ENCODE data around the gene TXNDC11.

TXNDC11 gene

GRCh38 chr16:11687601-11688519 lies 54.8 kb downstream of the TXNDC11 start:
- DNase-seq: no peak

- DNase-seq: no peak
Observed at GRCh38 chr16:11686713-11687380, 55.8 kb downstream of the TXNDC11 start.

- DNase-seq: no peak
Observed at GRCh38 chr16:11685844-11686618, 56.6 kb downstream of the TXNDC11 start.

GRCh38 chr16:11684231-11685025 lies 58.2 kb downstream of the TXNDC11 start:
- DNase-seq: no peak

- no peak for DNase-seq
Observed at GRCh38 chr16:11683145-11683544, 59.5 kb downstream of the TXNDC11 start.

GRCh38 chr16:11682655-11683096 lies 60.0 kb downstream of the TXNDC11 start:
- DNase-seq: no peak

- DNase-seq: no peak
Observed at GRCh38 chr16:11681976-11682654, 60.5 kb downstream of the TXNDC11 start.

GRCh38 chr16:11681556-11681955 lies 61.1 kb downstream of the TXNDC11 start:
- peak; percentile 53 to 73 for DNase-seq

GRCh38 chr16:11679941-11680911 lies 62.4 kb downstream of the TXNDC11 start:
- no peak for DNase-seq

GRCh38 chr16:11679250-11679649 lies 63.4 kb downstream of the TXNDC11 start:
- no peak for DNase-seq

GRCh38 chr16:11677959-11678881 lies 64.4 kb downstream of the TXNDC11 start:
- no peak for DNase-seq

- no peak for DNase-seq
Observed at GRCh38 chr16:11677451-11677951, 65.2 kb downstream of the TXNDC11 start.

- DNase-seq: no peak
Observed at GRCh38 chr16:11676799-11677198, 65.9 kb downstream of the TXNDC11 start.

- DNase-seq: peak; percentile 51 to 66
Observed at GRCh38 chr16:11675561-11676511, 66.8 kb downstream of the TXNDC11 start.

GRCh38 chr16:11674818-11675560 lies 67.7 kb downstream of the TXNDC11 start:
- no peak for DNase-seq

- DNase-seq: no peak
Observed at GRCh38 chr16:11674001-11674817, 68.4 kb downstream of the TXNDC11 start.
